Loucy (cell line): Measurements from ENCODE around the gene BTD.

Source experiments
- H2AFZ ChIP-seq: fragments of 200-600 bp; sonication (generic); 2 replicates; pipeline ENCODE4 v1.6.0; 2016; ENCODE audit warnings: antibody characterized with exemption, mild to moderate bottlenecking, low read length, moderate library complexity
- H3F3A ChIP-seq: fragments of 200-600 bp; 2 replicates; pipeline ENCODE4 v1.6.0; 2016; ENCODE audit warnings: antibody characterized with exemption, low read depth, mild to moderate bottlenecking
- H3K27me3 ChIP-seq: fragments of 200-600 bp; sonication (generic); 2 replicates; pipeline ENCODE4 v1.6.1; 2014; ENCODE audit warnings: low read length, mild to moderate bottlenecking; ENCODE audit not compliant: insufficient read depth, poor library complexity, severe bottlenecking
- H3K36me3 ChIP-seq: fragments of 200-600 bp; sonication (generic); 2 replicates; pipeline ENCODE4 v1.6.1; 2016; ENCODE audit warnings: low read length; ENCODE audit not compliant: insufficient read depth
- H3K4me1 ChIP-seq: fragments of 200-600 bp; sonication (generic); 2 replicates; pipeline ENCODE4 v1.5.1; 2014; ENCODE audit warnings: low read length, mild to moderate bottlenecking; ENCODE audit not compliant: insufficient read depth, poor library complexity, severe bottlenecking
- H3K4me2 ChIP-seq: fragments of 200-600 bp; sonication (generic); 2 replicates; pipeline ENCODE4 v1.6.0; 2014; ENCODE audit warnings: antibody characterized with exemption, low read length, low read depth, mild to moderate bottlenecking; ENCODE audit not compliant: poor library complexity, severe bottlenecking
- H3K4me3 ChIP-seq: fragments of 200-600 bp; sonication (generic); 2 replicates; pipeline ENCODE4 v1.5.1; 2014; ENCODE audit warnings: low read length, mild to moderate bottlenecking, mixed read lengths; ENCODE audit not compliant: poor library complexity, severe bottlenecking
- H3K79me2 ChIP-seq: fragments of 200-600 bp; sonication (generic); 2 replicates; pipeline ENCODE4 v1.6.1; 2014; ENCODE audit warnings: low read length; ENCODE audit not compliant: insufficient read depth
- H3K9ac ChIP-seq: fragments of 200-600 bp; sonication (generic); 2 replicates; pipeline ENCODE4 v1.6.0; 2014; ENCODE audit warnings: mild to moderate bottlenecking, low read depth, low read length, moderate library complexity; ENCODE audit not compliant: poor library complexity, severe bottlenecking
- H3K9me2 ChIP-seq: fragments of 200-600 bp; sonication (generic); replicated peaks from 2 replicates; pipeline ENCODE4 v1.6.1; 2016; ENCODE audit warnings: low read depth, low read length, mixed read lengths
- H3K9me3 ChIP-seq: fragments of 200-600 bp; sonication (generic); 2 replicates; pipeline ENCODE4 v1.6.1; 2014; ENCODE audit warnings: mild to moderate bottlenecking, antibody characterized with exemption, low read length, low read depth; ENCODE audit not compliant: insufficient read depth
- H4K20me1 ChIP-seq: fragments of 200-600 bp; sonication (generic); 2 replicates; pipeline ENCODE4 v1.6.0; 2014; ENCODE audit warnings: antibody characterized with exemption, low read length, mild to moderate bottlenecking; ENCODE audit not compliant: insufficient read depth, poor library complexity, severe bottlenecking
- EZH2phosphoT487 ChIP-seq: fragments of 200-600 bp; IDR thresholded peaks from 2 replicates; pipeline ENCODE4 v1.6.1; 2018; ENCODE audit warnings: antibody characterized with exemption, mild to moderate bottlenecking, moderate library complexity, borderline replicate concordance
- TF ChIP-seq, protein P1 (sequence below): fragments of 200-600 bp; sonication (generic); conservative IDR thresholded peaks from 2 replicates; pipeline ENCODE4 v1.5.1; 2014; ENCODE audit warnings: mild to moderate bottlenecking, antibody characterized with exemption, low read length

The BTD gene

GRCh38 chr3:15653321-15653720 lies 51.8 kb downstream of the BTD start:
- no peak overlapping the region for H3K4me2 ChIP-seq
- peaks cover 4% of the 10 kb centered on the region for H4K20me1 ChIP-seq
- H3K4me1 ChIP-seq, result peaks cover 4% of the 10 kb centered on the region
- no peaks in the 10 kb centered on the region for H3K79me2 ChIP-seq
- H3K9me3 ChIP-seq, result no peaks in the 10 kb centered on the region
- no peak overlapping the region for H3K9ac ChIP-seq
- H3K9me2 ChIP-seq, result no peaks in the 10 kb centered on the region
- H3K4me3 ChIP-seq, result no peak overlapping the region
- no peak overlapping the region for H2AFZ ChIP-seq
- no peaks in the 10 kb centered on the region for H3F3A ChIP-seq
- TF ChIP-seq EZH2phosphoT487, result no peak
- TF ChIP-seq, protein P1, sequence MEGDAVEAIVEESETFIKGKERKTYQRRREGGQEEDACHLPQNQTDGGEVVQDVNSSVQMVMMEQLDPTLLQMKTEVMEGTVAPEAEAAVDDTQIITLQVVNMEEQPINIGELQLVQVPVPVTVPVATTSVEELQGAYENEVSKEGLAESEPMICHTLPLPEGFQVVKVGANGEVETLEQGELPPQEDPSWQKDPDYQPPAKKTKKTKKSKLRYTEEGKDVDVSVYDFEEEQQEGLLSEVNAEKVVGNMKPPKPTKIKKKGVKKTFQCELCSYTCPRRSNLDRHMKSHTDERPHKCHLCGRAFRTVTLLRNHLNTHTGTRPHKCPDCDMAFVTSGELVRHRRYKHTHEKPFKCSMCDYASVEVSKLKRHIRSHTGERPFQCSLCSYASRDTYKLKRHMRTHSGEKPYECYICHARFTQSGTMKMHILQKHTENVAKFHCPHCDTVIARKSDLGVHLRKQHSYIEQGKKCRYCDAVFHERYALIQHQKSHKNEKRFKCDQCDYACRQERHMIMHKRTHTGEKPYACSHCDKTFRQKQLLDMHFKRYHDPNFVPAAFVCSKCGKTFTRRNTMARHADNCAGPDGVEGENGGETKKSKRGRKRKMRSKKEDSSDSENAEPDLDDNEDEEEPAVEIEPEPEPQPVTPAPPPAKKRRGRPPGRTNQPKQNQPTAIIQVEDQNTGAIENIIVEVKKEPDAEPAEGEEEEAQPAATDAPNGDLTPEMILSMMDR, result no peak
- H3K36me3 ChIP-seq, result no peaks in the 10 kb centered on the region
- H3K27me3 ChIP-seq, result peaks cover 35% of the 10 kb centered on the region

DNA sequence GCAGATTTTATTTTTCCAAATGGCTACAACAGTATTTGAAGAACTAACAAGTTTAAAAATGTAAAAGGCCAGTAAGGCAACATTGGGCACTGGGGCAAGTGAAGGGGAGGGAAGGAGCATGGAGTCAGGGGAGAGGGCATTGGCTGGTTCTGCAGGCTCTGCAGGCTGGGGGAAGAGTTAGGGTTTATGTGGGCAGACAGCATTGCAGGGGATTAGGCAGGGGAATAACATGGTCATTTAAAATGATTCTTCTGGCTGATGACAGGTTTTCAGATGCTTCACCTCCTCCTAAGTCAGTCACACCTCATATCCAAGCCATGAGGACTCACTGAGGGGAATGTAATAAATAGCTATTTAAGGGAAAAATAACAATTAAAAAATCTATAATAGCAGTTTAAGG lies 52.6 kb downstream of the BTD start:
- no peaks in the 10 kb centered on the region for H3K79me2 ChIP-seq
- no peak overlapping the region for H3K9ac ChIP-seq
- no peak overlapping the region for H3K4me3 ChIP-seq
- H3K36me3 ChIP-seq, result no peaks in the 10 kb centered on the region
- H3K4me2 ChIP-seq, result no peak overlapping the region
- peaks cover 30% of the 10 kb centered on the region for H3K27me3 ChIP-seq
- TF ChIP-seq, protein P1, result no peak
- TF ChIP-seq EZH2phosphoT487, result no peak
- no peak overlapping the region for H2AFZ ChIP-seq
- no peaks in the 10 kb centered on the region for H3K9me3 ChIP-seq
- H3K9me2 ChIP-seq, result no peaks in the 10 kb centered on the region
- no peaks in the 10 kb centered on the region for H3F3A ChIP-seq
- H4K20me1 ChIP-seq, result no peaks in the 10 kb centered on the region
- H3K4me1 ChIP-seq, result peaks cover 5% of the 10 kb centered on the region

GRCh38 chr3:15654891-15655290 lies 53.3 kb downstream of the BTD start:
- H3K4me2 ChIP-seq, result no peak overlapping the region
- TF ChIP-seq EZH2phosphoT487, result no peak
- TF ChIP-seq, protein P1, result no peak
- no peaks in the 10 kb centered on the region for H3F3A ChIP-seq
- no peaks in the 10 kb centered on the region for H3K36me3 ChIP-seq
- no peak overlapping the region for H3K9ac ChIP-seq
- H3K9me2 ChIP-seq, result no peaks in the 10 kb centered on the region
- H2AFZ ChIP-seq, result no peak overlapping the region
- H3K9me3 ChIP-seq, result no peaks in the 10 kb centered on the region
- H3K4me3 ChIP-seq, result no peak overlapping the region
- H3K4me1 ChIP-seq, result peaks cover 13% of the 10 kb centered on the region
- no peaks in the 10 kb centered on the region for H3K79me2 ChIP-seq
- peaks cover 23% of the 10 kb centered on the region for H3K27me3 ChIP-seq
- H4K20me1 ChIP-seq, result no peaks in the 10 kb centered on the region
